DMS 273 (cell line): ENCODE measurements around the gene ERCC6L.

Experiments used
- DNase-seq: peaks from one replicate; lab custom pipeline; 2025; ENCODE audit not compliant: unreplicated experiment; lab: John Stamatoyannopoulos, UW

Gene ERCC6L

GRCh38 chrX:72238721-72239475, at the start of gene ERCC6L:
Gene ERCC6L (minus strand): TSS chrX:72239027. CDS start chrX:72238911, 116 bp downstream.
- peak; percentile 97 for DNase-seq

- no peak for DNase-seq
These were observed 43.5 kb upstream of the ERCC6L start for GRCh38 chrX:72282302-72282701.

- DNase-seq, result no peak
These were observed 41.6 kb upstream of the ERCC6L start for GRCh38 chrX:72280321-72280845.

GRCh38 chrX:72276478-72276953, 37.7 kb upstream of the ERCC6L start:
- no peak for DNase-seq

GRCh38 chrX:72274526-72274925, 35.7 kb upstream of the ERCC6L start:
- DNase-seq, result no peak

- no peak for DNase-seq
These were observed 34.9 kb upstream of the ERCC6L start for GRCh38 chrX:72273718-72274117.

GRCh38 chrX:72272868-72273267, 34.0 kb upstream of the ERCC6L start:
- DNase-seq, result no peak

GRCh38 chrX:72271812-72272211, 33.0 kb upstream of the ERCC6L start:
- peak; percentile 56 for DNase-seq

GRCh38 chrX:72271091-72271788, 32.4 kb upstream of the ERCC6L start:
- peak; percentile 45 for DNase-seq

GRCh38 chrX:72270316-72270866, 31.6 kb upstream of the ERCC6L start:
- no peak for DNase-seq

- DNase-seq, result no peak
These were observed 30.9 kb upstream of the ERCC6L start for GRCh38 chrX:72269671-72270251.

GRCh38 chrX:72268597-72269365, 30.0 kb upstream of the ERCC6L start:
- DNase-seq, result peak; percentile 39

- peak; percentile 33 for DNase-seq
These were observed 26.4 kb upstream of the ERCC6L start for GRCh38 chrX:72265263-72265662.

- no peak for DNase-seq
These were observed 23.2 kb upstream of the ERCC6L start for GRCh38 chrX:72262077-72262476.

GRCh38 chrX:72260448-72260847, 21.6 kb upstream of the ERCC6L start:
- no peak for DNase-seq

- DNase-seq, result peak; percentile 77
These were observed 19.3 kb upstream of the ERCC6L start for GRCh38 chrX:72258174-72258573.

GRCh38 chrX:72255864-72256263, 17.0 kb upstream of the ERCC6L start:
- no peak for DNase-seq

GRCh38 chrX:72255445-72255844, 16.6 kb upstream of the ERCC6L start:
- peak; percentile 83 for DNase-seq

- peak; percentile 32 for DNase-seq
These were observed 16.0 kb upstream of the ERCC6L start for GRCh38 chrX:72254816-72255215.

GRCh38 chrX:72253686-72254085, 14.9 kb upstream of the ERCC6L start:
- DNase-seq, result no peak
